ENCODE measurements around the gene RARRES2.
A peak's percentile ranks its signal among the peaks of the same experiment; 100 is the strongest.

RARRES2 gene

DNA sequence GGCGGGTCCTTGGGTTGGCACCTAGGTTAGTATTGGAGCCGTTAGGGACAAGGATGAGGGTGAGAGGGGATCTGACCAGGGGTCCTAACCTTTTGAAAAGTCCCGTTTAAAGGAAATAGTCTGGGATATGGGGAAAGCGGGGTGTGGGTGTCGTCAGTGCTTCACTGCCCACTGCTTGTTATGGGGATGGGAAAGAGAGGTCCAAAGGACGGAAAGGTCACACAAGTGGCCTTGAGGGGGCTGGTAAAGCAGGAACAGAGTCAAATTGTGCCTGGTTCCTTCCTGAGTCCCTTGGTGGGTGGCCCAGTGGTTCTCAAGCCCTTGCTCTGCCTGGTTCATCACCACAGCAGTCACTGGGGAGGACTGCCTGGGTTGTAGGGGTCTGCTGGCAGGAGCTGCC lies 35.1 kb upstream of the RARRES2 start:
- no peak for DNase-seq (ENCODE audit: low spot score)

DNA sequence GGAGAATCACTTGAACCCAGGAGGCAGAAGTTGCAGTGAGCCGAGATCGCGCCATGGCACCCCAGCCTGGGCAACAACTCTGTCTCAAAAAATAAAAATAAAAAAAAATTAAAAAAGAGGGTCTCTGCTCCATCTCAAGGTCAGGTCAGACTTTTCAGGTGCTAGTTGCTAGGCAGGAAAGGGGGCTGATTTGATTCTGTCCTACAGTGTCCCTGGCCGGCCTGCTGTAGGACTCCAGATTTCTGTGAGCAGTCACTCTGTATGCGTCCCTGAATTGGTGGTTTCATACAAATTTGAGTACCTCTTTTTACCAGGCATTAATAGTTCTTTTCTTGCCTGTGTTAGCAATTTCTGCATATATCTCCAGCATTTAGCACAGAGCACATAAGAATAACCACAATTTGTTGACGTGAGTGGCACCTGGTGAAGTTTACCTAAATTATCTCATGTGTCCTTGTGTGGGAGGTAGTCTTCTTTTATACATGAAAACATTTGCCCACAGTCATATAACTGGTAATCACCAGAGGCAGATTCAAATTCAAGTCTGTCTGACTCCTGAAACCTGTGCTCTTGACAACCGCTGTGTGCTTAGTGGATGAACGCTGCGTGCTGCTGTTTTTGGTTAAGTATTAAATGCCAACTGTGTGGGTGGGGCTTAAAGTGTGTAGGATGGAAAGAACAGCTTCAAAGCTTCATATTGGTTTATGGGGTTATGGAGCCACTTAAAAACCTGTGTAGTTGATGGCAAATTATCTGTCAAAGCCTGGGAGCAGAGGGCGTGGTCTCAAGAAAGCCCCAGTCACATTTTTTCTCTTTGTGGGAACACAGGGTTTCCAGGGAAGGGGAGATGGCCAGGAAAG lies 34.5 kb upstream of the RARRES2 start:
- no peak for DNase-seq (ENCODE audit: low spot score)

DNA sequence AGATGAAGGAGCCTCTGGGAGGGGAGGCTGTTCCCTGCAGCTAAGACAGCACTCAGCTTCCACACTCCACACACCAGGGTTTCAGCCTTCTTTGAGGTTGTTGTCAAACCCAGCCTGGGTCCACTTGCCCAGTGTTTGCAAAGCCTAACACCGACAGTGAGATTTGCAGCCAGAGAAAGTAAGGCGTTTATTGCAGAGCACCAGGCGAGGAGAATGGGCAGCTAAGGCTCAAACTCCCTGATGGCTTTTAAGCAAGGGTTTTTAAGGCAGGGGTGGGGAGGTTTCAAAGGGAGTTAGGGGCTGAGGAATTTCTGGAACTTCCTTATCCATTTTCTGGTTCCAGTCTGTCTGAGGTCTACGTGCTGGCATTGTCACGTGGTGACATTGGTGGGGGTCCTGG lies 33.0 kb upstream of the RARRES2 start:
- DNase-seq (ENCODE audit: low spot score) = no peak

DNA sequence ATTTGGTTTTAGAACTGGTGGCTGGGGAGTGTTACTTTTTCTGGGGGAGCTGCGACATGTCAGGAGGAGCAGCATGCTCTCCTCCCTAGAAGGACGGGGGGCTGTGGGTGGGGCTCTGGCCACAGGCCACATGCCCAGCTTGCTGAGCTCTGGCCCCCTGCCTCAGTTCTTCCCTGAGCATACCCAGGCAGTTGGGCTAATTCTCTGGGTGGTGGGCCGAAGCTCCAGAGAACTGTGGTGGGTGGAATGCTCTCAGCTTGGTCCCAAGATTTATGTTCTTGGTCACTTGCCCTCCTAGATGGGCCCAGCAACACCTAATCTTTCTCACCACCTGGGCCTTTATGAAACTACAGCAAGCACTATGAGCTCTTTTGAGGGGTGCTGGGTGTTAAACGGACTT lies 32.6 kb upstream of the RARRES2 start:
- no peak for DNase-seq (ENCODE audit: low spot score)

DNA sequence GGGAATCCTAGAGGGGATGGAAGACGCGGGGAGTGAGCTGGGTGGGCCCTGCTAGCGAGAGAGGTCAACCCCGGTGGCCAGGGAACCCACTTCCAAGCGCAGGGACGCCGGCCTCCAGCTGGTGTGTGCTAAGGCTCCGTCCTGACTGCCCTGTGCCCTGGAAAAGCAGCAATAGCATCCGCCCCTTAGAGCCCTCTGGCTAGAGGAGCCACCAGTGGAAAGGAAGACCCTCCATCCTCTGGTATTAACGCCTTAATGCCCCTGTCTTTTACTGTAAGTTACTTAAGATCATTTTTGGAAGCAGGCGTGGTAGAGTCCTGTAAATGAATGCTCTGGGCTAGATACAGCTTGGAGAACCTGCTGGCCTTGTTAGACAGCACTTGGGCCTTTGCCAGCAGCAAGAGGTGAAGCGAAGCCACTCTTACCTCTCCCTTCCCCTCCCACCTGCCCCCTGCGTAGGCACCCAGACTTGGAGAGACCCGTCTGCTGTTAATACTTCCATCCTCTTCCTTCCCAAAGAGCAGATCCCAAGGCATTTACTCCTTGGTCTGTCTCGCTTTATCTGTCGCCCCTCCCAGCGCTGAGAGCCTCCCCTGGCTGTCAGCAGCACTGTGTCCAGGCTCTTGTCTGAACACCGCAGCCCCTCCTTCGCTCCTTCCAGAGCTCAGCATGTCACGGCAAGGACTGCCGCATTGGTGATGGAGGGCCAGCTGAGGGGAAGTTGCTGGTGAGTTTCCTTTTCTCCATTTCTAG lies 31.8 kb upstream of the RARRES2 start:
- no peak for DNase-seq (ENCODE audit: low spot score)

DNA sequence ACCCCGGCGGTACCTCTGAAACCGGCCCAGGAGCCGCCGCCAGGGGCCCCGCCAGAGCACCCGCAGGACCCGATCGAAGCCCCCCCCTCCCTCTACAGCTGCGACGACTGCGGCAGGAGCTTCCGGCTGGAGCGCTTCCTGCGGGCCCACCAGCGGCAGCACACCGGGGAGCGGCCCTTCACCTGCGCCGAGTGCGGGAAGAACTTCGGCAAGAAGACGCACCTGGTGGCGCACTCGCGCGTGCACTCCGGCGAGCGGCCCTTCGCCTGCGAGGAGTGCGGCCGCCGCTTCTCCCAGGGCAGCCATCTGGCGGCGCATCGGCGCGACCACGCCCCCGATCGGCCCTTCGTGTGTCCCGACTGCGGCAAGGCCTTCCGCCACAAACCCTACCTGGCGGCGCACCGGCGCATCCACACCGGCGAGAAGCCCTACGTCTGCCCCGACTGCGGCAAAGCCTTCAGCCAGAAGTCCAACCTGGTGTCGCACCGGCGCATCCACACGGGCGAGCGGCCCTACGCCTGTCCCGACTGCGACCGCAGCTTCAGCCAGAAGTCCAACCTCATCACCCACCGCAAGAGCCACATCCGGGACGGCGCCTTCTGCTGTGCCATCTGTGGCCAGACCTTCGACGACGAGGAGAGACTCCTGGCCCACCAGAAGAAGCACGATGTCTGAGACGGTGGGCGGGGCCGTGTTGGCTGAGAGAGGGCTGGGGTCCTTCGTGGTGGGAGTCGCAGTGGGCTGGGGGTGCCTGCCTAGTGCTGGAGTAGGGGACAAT lies 31.0 kb upstream of the RARRES2 start:
- DNase-seq (ENCODE audit: low spot score) = no peak

DNA sequence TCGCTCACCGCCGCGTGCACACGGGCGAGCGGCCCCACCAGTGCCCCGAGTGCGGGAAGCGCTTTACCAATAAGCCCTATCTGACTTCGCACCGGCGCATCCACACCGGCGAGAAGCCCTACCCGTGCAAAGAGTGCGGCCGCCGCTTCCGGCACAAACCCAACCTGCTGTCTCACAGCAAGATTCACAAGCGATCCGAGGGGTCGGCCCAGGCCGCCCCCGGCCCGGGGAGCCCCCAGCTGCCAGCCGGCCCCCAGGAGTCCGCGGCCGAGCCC lies 30.5 kb upstream of the RARRES2 start:
- no peak for DNase-seq (ENCODE audit: low spot score)

DNA sequence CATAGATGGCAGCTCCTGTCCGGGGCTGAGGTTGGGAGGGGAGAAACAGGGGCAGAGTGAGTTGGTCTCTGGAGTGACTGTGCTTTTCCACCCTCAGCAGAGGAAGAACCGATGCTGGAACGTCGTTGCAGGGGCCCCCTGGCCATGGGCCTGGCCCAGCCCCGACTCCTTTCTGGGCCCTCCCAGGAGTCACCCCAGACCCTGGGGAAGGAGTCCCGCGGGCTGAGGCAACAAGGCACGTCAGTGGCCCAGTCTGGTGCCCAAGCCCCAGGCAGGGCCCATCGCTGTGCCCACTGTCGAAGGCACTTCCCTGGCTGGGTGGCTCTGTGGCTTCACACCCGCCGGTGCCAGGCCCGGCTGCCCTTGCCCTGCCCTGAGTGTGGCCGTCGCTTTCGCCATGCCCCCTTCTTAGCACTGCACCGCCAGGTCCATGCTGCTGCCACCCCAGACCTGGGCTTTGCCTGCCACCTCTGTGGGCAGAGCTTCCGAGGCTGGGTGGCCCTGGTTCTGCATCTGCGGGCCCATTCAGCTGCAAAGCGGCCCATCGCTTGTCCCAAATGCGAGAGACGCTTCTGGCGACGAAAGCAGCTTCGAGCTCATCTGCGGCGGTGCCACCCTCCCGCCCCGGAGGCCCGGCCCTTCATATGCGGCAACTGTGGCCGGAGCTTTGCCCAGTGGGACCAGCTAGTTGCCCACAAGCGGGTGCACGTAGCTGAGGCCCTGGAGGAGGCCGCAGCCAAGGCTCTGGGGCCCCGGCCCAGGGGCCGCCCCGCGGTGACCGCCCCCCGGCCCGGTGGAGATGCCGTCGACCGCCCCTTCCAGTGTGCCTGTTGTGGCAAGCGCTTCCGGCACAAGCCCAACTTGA lies 29.9 kb upstream of the RARRES2 start:
- DNase-seq (ENCODE audit: low spot score) = no peak

DNA sequence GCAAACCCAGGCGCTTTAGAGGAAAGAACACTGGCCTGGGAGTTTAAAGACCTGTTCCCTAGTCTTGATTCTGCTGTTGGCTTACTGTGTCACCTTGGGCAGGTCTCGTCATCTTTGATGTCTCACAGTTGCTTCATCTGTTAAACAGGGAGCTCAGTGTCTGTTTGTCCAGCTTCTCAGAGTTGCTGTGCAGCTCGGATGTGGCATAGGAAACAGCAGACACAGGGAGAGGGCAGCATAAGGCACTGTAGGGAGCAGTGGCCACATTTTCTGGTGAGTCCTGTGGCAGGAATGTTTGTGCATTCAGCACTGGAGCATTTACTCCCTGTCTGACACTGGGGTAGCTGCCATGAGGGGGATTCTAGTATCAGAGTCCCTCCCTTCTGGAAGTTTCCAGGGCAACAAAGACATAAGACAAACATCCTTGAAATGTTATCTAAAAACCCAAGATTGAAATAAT lies 29.2 kb upstream of the RARRES2 start:
- DNase-seq (ENCODE audit: low spot score) = no peak

DNA sequence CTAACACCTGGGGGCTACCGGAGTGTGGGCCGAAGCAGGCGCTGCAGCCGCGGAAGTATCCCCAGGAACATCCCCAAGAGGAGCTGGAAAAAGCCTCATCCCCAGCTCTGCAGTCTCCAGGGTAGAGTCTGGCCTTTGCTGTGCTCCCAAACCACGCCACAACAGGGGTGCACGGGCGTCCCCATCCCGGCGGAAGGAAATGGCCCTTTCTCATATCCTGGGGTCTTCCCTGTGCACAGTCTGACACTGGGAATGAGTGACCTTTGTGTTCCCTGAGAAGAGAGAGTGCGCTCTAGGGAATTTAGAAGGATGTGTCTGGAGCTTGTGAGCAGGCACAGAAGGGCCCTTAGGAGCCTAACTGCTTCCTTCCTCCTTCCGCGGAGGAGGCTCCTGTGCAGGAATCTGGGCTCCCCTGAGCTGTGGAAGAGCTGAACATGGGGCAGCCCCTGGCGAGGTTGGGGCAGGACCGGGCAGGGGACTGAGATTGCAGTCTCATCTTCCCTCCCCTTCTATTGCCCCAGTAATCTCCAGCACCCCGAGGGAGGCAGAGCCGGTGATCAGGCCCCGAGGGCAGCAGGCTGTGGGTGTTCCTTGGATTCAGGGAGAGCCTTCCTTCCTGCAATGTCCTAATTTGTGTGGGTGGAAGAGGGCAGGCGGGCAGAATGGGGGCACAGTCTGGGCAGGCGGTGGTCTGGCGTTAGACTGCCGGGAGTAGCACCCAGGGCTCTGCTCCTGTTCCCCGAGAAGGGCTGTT lies 28.5 kb upstream of the RARRES2 start:
- DNase-seq (ENCODE audit: low spot score) = no peak

DNA sequence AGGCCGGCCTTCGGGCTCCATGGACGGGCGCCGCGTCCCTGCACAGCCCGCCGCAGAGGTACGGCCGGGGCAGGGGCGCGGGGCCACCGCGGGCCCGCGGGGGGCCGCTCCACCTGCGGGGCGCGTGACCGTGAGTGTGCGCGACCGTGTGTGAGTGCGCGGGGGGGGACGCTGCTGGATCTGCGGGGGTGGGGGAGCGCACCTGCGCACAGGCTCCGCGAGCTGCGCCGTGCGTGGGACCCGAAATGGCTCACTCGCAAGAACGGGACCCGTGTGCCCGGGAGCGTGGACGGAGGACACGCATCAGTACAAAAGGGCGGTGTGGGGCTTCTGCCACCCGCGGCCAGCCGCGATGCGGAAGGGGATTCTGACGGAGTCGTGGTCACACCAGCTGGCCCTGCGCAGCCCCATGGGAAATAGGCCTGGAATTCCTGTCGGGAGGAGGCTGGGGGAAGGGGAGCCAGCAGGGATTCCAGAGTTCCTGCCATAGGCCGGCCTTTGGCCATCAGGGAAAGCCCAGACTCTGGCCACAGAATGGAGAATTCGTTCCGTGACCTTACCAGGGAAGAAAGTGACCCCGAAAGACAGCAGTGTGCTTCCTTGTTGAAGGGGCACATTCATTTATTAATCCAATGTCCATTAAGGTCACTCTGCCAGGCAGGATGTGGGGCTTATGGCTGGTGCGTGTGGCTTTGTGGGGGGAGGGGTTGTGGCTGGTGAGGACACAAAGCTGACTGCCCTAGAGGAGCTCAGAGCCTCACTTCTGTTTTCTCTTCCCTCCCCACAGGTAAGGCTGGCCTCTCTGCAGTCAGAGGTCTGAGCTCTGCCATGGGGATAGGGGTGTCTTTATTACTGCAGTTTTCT lies 27.7 kb upstream of the RARRES2 start:
- peak; percentile 35 for DNase-seq (ENCODE audit: low spot score)

DNA sequence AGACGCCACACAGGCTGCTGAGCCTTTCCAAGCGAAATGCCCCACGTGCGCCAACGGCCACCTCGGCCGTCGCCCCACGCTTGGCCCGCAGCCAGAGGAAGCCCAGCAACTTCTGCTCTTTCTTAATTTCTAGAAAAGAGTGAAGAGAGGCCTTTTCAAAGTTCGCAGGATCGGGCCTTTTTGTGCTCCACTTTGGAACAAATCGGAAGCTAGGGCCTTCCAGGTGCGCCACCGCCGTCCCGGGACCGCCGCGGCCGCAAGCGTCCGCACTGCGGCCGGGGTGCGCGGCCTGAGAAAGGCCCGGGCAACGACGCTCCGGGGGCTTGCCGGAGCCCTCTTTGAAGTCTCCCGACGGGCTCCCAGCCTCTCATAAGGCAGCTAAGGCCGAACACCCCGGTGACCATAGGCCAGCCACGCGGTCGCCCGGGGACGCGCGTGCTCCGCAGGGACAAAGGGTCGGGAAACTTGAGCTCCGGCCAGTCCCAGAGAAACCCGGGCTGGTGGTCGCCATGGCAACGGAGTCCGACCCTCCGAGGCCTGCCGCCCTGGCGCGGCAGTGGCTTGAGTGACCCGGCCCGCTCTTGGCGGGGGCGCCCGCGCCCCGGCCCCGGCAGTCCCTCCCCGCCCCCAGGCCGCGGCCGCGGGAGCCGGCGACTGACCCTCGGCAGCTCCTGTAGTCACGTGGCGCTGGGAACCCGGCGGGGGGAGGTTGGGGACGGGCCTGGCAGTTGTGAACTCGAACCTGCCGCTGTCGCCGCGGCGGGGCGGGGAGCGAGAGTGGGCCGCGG lies 26.9 kb upstream of the RARRES2 start, which contains the start of gene REPIN1:
Gene REPIN1, plus strand, starts transcription at position 727 of the 788 bp plus-strand sequence. CDS start 890 bp downstream, outside the sequence.
- DNase-seq (ENCODE audit: low spot score) = peak; percentile 65

DNA sequence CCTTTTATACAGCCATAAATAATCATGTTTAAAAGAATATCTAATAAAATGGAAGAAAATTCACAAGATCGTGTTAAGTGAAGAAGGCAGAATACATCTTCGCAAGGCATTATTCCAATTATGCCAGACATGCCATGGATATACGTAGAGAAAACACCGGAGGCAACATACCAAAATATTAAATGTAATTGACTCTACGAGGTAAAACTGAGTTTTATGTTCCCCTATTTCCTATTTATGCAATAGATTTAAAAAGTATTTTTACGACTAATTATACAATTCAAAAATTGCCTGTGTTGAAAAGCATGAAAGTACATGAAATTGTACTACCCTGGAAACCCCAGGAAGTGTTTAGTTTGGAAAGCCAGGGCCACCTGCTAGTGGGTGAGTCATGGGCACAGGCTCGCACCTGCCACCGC lies 26.3 kb upstream of the RARRES2 start:
- no peak for DNase-seq (ENCODE audit: low spot score)

DNA sequence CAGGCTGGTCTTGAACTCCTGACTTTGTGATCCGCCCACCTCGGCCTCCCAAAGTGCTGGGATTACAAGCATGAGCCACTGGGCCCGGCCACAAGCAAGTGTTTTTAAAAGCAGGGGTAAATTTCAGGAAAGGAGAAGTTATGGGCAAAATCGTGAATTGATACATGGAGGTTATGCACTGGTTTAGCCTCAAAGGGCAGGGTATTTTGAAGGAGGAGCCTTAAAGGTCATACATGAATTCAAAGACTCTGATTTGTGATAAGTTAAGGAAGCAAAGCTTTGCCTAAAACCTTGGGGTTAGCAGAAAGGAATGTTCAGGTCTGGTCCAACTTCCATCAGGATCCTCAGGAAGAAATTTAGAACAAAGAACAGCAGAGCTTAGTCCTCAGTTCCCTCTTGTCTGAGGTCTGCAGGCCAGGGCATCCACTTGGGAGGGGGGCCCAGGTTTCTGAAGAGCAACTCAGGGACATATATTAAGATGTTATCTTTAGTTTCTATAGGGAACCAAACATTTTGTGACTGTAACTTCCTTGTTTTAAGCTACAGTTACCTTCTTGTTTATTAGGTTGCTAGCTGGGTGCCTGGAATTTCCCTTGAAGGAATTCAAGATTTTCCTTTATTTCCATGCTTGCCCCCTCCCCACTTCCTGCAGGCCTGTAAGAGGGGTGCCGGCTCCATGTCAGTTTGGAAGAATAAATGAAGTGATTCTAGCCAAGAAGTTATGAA lies 24.4 kb upstream of the RARRES2 start:
- no peak for DNase-seq (ENCODE audit: low spot score)

DNA sequence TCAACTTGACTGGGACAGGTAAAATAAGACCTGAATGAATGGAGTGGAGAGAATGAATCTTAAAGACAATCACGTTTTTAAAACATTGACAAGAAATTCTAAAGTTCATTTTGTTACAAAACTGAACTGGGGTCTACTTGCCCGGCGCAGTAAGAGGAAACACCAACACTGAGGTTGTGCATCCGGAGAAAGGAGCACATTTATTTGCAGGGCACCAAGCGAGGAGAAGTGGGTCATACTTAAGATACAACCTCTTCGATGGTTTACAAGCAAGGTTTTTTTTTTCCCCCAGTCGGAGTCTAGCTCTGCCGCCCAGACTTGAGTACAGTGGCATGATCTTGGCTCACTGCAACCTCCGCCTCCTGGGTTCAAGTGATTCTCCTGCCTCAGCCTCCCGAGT lies 23.8 kb upstream of the RARRES2 start:
- no peak for DNase-seq (ENCODE audit: low spot score)

DNA sequence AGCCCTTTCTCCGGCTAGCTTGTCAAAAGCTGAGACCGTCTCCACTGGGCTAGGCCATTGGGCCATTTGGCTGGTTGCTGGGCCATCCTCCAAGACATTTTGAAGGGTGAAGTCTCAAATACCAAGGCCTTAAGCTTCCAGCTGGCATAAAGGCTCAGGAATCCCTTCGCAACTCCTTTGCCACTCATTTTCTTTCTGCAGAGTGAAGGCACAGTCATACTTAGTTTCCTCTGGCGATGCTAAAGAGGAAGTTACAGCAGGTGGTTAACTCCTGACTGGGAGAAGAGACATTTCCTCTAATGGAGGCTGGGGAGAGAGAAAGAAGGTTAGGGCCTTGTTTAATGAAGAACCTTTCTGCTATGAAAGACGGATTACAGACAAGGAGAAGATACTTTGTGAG lies 22.4 kb upstream of the RARRES2 start:
- no peak for DNase-seq (ENCODE audit: low spot score)

DNA sequence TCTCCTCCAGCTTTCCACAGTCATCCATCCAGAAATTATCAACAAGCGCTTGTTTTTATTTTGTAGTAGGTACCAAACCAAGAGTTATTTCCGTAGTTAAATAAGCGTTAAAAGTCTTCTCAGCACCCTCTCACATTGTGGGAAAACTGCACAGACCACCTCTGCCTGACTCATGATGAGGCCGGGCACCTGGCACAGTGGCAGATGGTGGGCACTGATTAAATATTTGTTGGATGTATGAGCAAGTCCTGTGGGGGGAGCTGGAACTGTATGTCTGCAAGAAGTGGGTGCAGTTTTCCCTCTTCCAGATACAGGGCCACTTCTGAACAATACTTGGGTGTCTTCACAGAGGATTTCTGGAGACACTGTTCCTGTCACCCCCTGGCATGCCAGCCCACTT lies 21.9 kb upstream of the RARRES2 start:
- DNase-seq (ENCODE audit: low spot score) = peak; percentile 43

DNA sequence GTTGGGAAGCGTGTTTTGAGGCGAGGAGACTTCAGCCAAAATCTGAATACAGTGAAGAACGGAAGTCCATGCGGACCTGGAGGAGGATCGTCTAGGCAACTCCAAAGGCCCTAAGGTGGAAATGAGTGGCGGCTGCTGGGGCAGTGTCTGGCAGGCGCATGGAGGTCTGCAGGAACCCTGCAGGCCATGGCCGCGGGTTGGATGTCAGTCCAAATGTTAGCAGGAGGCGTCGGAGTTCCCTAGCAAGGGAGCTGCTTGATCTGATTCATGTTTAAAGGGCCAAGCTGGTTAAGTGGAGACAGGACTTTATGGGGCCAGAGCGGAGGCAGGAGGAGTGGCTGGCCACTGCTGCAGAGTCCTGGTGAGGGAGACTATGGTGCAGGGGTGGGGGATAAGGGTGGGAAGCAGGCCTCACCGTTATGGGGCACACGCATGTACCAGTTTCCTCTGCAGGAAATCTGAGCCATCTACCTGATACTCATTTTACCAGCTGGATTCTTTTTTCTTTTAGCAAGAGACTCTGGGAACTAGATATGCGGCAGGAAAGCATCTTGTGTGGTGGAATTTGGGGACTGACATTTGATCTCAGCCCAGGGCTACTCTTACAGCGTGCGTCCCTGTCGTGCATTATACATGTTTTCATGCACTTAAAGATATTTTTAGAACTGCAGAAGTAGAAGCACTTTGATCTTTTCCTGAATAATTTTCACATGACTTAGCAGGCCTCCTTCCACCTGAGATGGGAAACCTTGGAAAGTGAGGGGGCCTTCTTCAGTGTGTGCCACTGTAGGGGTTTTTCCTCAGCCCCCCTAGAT lies 20.6 kb upstream of the RARRES2 start:
- DNase-seq (ENCODE audit: low spot score) = no peak

All from hematopoietic multipotent progenitor cell treated with erythropoietin and hydrocortisone succinate and interleukin-3 and kit ligand, for 15 days (in vitro differentiated cells).